NCI-H345 treated with DMSO at 0.1 percent for 48 hours (cell line): ENCODE results near the gene ABCC5.
"Not testable (repeated sequence)": the region's sequence is repeated elsewhere in the genome, so short reads cannot be mapped to it uniquely, and the experiment has no call there.

Source experiments
- DNase-seq: peaks from one replicate; lab custom pipeline; 2025; ENCODE audit not compliant: unreplicated experiment; lab: John Stamatoyannopoulos, UW

Gene ABCC5

DNA sequence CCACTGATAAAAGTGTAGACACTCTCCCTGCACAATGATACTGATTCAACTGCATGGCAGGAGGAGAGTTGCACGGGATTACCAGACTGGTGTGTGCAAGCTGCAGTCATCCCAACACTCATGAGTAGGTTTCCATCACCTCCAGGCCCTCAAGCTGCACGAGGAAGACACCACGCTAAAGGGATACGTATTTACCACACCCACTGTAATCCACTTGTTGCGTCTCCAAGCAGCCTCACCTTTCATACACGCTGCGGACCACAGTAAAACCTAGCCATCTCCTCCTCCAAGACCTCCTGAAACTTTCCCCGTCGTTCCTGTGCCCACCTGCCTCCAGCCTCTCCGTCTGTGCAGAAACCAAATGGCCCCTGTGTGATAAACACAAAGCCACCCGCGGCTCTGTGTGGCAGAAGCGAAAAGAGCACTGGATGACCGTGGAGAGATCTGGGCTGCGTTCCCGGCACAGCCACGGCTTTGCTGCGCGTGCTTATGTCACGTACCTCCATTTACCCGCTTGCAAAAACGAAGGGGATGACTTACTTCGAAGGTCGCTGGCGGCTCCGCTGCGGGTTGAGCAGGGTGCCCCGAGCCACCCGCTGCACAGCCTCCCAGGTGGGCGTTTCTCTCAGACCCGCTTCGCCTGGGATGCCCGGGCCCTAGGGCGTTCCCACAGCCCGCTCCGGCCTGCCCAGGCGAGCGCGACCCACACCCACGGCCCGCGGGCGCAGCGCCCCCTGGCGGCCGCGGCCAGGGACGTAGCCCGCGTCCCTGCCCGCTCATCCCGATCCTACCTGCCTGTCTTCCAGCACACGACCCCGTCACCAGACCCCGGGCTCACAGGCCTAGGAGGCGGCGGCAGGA is 643 bp downstream of the ABCC5 start:
- peak; percentile 37 for DNase-seq

DNA sequence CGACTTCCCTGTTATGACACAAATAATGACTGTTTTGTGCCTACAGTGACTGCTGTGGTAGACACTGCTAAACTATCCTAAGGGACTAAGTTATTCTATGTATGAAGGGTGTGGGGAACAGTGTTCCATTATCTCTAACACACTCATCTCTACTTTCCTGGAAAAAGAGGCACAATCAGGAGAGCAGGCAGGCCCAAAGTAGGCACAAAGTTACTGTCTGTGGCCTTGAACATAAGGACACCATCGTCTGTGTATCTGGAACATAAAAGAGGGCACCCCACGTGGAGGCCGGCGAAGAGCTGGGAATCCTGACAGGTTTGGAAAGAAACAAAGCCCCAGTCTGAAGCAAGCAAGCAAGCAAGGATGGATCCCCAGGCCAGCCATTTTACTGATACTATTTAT is 1.5 kb downstream of the ABCC5 start:
- DNase-seq = no peak

DNA sequence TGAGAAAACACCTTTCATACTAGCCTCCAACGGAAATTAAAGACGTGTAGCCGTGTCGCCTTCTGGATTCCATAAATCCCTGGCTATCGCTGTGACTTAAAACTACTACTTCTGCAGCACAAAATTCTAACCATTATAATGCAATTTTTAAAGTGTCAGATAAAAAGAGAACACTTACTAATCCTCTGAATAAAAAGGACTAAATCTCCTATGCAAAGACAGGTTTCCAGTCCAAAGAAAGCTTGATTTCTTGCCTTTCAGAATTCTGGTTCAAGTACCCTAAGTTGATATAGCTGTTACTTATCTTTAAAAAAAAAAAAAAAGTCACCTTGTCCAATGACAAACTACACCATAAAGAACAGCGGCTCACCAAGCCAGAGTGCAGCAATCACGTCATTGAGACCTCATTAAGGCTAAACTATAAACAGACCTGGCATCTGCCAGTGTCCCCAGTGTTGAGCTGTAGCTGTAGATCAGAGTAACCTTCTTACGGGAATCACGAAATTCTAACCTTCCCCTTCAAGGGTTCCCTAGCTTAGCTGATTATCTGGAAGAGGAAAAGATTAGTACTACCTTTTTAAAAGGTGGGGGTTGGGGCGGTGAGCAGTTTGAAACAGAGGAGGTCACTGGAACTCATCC is 2.2 kb downstream of the ABCC5 start:
- DNase-seq = no peak

DNA sequence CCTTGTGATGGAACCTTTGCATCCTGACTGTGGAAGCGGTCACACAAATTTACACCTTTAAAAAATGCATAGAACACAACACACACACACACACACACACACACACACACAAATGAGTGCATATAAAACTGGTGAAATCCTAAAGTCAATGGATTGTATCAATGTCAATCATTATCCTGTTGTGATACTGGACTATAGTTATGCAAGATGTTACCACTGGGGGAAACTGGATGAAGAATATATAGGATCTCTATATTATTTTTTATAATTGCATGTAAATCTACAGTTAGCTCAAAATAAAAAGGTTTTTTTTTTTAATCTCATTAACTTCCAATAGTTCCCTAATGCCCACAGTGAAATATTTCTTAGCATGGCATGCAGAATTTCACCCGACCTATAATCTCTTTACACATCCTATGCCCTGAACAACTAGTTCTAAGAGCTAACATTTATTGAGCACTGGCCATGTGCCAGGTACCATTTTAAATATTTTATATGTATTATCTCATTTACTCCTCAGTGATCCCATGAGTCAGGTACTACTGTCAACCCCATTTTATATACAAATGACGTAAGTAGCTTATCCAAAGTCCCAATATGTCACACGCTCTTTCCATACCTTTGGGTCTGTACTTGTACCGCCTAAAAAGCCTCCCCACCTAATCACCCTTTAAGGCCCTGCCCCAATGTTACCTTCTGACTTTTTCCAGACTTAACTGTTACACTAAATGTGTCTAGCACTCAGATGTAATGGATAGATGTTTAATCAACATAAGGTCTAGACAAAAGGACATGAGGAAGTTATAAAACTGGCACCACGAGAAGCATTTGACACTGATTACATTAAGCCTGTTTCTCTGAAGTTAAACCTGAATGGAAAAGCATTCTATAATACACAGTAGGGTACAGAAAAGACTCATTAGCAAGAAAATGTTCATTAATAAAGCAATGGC is 5.5 kb downstream of the ABCC5 start:
- DNase-seq = no peak

DNA sequence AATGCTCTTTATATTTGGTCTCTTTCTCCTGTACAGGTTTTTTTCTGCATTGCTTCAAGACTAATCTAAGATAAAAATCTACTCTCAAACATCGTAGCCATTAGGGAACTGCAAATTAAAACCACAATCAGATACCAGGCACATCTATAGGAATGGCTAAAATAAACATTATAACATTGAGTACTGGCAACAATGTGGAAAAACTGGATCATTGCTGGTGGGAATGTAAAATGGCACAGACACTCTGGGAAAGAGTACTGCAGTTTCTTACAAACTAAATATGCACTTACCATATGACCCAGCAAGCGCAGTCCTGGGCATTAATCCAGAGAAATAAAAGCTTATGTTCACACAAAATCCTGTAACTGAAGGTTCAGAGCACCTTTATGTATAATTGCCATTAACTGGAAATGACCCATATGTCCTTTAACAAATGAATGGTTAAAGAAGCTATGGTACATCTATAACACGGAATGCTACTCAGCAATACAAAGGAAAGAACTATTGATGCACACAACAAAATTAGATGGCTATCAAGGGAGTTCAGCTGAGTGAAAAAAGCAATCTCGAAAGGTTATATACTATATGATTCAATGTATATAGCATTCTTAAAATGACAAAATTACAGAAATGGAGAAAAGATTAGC is 6.3 kb downstream of the ABCC5 start:
- DNase-seq = no peak

DNA sequence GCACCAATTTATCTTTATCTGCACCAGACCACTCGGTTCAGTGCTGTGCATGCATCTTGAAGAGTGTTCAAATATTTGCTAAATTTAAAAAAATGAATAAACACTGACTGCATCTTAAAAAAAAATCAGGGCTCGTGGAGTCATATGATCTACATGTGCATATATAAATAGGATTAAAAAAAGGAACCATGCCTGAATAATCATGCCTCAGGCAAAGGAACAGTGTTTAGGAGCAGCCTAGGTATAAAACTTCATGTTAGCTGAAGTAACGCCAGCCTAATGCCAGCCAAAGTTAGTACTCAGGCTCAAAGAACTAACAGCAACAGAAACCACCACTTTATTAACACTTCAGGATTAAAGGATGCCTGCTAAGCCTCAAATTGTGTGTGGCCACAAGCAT is 9.5 kb downstream of the ABCC5 start:
- no peak for DNase-seq

DNA sequence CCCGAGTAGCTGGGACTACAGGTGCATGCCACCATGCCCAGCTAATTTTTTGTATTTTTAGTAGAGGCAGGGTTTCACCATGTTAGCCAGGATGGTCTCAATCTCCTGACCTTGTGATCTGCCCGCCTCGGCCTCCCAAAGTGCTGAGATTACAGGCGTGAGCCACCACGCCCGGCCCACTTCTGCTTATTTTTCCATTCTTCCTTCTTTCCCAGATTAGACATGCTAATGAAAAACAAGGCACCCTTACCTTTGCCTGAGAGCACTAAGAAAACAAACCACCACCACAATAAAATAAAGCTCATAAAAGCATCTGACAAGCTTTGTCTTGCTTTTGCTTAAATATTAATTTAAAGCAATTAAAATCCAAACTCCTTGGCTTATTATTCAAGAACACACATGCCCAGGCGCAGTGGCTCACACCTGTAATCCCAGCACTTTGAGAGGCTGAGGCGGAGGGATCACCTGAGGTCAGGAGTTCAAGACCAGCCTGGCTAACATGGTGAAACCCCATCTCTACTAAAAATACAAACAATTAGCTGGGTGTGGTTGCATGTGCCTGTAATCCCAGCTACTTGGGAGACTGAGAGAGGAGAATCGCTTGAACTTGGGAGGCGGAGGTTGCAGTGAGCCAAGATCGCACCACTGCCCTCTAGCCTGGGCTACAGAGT is 10.4 kb downstream of the ABCC5 start:
- DNase-seq = not testable (repeated sequence)

DNA sequence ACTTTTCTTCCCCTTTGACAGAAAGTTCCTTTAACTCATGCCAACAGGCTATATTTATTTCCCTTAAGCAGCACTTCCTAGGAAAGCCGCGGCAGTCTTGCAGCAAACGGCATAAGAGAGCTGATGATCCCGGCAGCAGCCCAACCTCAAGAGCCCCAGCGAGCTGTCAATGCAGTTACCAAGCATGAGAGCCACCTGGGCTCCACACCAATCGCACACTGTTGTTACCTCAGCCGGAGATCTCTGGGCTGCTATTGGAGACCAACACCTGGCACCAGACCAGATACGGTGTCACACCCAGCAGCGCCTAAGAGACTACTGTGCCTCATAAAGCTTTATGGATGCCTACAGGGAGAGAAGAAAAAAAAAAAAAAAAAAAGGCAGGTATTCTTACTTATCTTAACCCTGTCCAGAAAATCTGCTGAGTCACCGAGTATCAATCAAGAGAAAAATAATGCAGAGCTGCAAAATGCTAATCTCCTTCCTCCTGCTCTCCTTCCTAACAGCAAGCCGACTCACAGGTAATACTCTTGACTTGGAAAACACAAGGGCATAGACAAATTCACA is 11.7 kb downstream of the ABCC5 start:
- DNase-seq = peak; percentile 97

DNA sequence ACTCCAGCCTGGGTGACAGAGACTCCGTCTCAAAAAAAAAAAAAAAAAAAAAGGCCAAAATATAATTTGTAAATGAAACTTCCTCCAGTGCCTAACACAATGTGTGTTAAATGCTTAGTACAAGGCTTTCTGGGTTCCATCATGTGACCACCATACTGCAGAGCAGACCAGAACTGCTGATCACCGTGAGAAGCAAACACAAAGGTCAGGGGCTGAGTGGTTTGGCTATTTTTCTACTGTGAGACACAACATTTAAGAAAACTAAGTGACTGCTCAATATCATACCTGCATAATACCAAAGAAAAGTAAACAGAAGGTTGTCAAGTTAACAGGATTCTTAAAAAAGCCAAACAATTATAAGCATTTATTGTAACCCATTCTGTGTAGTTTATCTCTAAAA is 13.2 kb downstream of the ABCC5 start:
- no peak for DNase-seq

DNA sequence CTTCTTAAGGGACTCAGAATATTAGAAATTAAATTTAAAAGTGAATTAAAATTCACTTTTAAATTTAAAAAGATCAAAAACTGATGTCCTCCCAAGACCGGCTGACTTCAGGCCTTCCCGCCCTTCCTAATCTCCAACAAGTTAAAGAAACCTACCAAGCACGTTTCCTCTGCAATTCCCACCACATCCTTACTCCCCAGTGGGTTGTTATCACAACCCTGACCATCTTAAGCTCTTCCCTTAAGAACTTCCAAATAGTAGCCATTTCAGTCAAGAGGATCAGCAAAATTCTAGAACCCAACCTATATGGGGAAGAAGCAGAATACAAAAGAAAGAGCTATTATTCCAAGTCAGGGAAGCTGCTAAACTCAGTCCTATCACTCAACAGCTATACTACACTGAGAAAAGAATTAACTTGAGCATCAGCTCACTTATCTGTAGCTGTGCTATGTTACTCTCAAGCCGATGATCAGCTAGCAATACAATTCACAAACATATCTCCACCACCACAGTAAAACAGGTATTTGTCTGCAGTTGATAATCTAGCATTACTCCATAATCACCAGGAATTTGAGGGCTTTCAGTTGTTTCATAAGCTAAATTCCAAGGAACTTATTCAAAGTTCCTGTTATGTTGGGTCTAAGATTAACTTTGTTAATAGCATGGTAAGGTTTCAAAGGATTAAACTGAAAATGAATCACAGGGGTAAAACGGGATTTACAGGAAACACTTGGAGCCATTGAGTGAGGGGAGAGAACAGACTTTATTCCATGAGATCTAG is 14.3 kb downstream of the ABCC5 start:
- no peak for DNase-seq

DNA sequence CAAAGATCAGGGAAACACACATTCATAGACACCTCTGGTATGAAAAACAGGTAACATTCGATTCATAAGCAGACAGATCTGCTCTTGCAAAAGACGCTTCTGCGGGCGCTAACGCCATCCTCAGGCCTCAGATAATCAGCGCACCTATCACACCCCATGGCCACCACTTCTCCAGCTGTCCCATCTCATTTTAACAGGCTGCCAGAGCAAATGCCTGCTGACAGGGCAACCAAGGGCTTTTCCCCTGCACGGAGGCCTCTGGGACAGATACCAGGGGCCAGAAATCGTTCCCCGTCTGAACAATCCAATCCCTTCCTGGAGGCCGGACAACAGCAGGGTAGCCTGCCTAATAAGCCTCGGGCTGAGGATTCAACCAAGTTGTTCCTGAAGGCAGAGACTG is 15.2 kb downstream of the ABCC5 start:
- DNase-seq = no peak

DNA sequence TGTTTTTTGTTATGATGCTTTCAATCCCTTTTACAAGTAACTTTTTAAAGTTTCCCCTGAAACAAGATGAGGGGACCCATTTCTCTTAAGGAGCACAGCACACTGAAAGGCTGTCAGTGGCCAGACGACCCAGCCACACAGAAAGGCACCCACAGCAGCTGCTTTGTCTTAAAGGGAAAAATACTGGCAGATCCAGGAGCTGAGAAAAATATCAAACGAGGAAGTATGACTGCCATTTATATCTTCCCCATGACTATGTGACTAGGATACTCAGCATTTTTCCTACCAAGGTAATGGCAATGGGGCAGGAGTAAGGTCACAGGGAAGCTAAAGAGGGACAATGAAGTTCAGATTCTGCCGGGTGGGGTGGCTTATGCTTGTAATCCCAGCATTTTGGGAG is 15.9 kb downstream of the ABCC5 start:
- DNase-seq = no peak

DNA sequence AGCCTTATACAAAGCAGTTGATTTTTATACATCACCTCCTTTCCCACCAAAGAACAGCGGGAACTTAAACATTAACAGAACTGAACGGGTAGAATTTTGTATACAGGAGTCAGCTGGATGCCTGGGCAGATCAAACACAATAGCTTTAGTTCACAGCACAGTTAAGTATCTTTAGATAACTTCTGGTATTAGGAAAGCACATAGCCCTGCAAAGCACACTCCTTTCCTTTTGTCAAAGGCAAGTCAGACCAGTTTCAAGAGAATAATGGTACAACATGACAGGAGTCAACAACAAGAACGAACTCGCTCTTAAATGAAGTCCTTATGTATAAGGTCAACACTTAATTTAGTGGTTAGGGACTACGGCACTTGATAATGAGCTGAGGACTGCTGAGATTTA is 26.3 kb downstream of the ABCC5 start:
- peak; percentile 72 for DNase-seq

DNA sequence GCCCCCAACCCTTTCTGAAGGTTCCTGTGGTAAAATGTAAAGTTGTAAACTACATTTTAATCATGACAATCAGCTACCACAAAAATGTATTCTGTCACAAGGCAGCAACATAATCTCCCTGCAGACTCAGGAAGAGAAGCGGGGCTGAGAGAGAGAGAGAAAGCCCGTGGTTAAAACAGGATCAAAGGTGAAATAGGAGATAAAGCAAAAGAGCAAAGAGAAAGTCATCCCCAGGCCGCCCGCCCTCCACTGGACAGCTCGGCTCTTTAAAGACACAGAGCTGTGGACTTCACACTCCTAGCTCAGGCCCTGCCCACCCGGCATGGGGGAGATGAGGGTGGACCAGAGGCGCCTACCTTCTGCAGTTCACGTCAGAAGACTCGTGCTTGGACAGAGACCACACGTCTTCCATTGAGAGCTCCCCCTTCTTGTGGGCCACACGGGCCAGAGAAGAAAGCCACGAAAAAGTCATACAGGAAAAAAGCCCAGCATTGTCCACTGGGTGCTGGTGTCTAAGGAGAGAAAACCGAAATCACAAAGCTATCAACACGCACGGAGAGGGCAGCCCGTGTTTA is 29.4 kb downstream of the ABCC5 start:
- no peak for DNase-seq

DNA sequence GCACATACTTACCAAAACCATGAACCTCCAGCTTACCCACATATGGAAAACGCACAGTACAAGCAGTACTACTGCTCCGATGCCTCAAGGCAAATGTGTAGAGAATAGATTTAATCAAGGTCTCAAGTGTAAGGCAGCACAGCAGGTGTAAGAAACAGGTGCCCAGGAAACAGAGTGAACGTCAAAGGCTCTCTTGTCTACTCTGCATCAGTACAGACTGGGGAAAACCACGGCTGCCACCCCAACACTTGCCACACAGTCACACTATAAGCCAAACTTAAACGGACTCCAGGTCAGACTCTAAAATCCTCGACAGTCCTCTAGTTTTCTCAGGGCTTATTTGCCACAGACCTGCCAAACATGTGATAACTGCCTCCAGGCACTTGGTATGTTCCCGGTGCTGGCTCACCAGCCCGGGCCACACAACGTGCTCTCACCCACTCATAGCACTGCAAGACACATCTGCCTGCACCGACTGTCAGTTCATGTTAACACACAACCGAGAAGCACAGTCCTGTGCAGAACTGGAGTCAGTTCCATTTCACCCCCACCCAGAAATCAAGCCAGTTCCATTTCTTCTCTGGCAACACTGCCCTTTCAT is 30.6 kb downstream of the ABCC5 start:
- DNase-seq = no peak

DNA sequence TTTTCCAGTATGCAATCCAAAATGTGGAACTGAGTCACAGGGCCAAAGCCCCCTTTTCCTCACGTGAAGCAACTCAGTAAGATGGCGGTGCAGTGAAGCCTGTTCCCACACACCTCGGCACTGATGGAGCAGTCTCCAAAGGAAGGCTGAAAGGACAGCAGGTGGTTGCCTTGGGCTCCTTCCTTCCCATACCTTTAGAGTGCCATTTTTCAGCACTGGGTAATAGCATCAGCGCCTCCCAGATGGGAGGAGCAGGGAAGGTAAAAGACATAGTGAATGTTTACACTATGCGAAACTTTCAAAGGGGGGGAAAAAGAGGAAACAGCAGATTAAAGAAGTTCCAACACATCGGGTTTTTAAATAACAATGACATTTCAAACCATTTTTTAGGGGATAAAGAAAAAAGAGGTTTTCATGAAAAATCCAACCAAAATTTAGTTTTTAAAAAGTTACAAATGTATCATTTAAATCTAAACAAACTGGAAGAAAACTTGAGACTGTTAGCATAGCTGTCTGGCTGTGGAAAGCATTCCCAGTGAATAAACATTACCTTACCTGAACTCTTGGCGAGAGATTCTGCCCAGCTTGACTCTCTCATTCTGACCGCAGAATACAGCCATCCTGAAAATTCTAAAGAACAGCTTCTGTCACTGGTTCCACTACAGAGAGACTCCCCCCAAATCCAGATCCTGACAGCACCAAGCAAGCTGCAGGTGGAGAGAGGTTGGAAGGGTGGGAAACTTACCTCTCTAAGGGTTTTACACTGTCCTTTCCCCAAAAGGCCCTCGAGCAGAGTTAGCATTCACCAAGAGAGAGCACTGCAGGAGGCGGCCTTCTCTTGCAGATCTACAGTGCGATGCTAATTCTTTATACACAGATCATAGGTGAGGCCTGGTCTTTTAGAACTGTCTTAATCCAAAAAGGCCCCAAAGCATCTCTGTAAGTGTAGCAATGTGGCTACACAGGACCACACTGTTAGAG is 32.6 kb downstream of the ABCC5 start:
- no peak for DNase-seq

DNA sequence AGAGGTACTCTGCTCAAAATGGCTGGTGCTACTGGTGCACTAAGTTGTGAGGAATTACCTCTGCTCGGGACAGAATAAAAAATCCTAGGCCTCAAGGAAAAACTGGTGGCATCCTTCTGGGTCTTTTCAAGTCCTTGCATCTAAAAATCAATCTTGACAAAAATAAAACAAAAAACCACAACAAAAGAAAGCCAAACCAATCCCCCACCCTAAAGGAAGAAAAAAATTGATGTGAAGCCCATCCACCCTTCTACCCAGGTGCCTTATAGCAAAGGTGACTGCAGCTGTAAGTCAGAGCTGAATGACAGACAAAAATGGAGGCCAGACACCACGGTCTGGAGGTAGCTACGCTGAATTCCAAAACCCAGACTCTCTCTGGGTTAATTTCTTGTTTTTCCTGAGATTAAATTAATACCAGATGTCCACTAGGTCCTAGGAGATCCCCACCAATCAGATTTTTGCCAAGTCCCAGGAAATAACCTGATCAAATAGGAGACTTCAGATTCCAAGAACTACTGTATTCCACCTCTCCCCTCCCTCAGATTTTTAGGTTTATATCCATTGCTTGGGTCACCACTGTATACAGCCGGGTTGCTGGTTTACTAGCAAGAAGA is 33.5 kb downstream of the ABCC5 start:
- DNase-seq = no peak
